ENCODE measurements around the gene RHEB.

RHEB gene

DNA sequence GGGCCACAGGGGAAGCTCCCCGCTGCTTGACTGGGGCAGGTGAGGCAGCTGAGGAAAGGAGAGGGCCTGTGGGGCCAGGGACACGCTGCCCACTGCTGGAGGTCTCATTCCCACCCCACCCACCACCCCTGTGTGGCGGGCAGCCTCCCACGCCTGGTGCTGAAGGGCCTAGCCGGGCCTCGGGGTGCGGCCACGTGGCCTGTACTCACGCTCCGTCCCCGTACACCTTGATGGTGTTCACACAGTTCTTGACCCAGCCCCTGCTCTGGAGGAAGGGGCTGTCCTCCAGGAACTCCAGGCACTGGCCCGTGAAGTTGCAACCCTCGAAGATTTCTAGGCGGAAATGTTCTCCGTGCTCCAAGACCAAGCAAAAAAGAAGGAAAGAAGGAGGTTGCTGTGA, 83.7 kb downstream of the RHEB start:
- H4K20me1 ChIP-seq (ENCODE audit: control insufficient read depth, insufficient read depth, low read depth, low read length): no peaks in the 10 kb centered on the region
- H3K27ac ChIP-seq (ENCODE audit: low read depth, low read length): no peak overlapping the region
- H3K27me3 ChIP-seq (ENCODE audit: control insufficient read depth, low read length): peaks cover 5% of the 10 kb centered on the region; the same call in 1 of the 2 replicates
- no peaks in the 10 kb centered on the region for H3K36me3 ChIP-seq (ENCODE audit: control insufficient read depth, low read length)
- no peaks in the 10 kb centered on the region for H3K9me2 ChIP-seq (replicated peaks; ENCODE audit: control insufficient read depth, low read length)
- H3K4me1 ChIP-seq (ENCODE audit: control insufficient read depth, low read length): peaks cover 7% of the 10 kb centered on the region
- no peaks in the 10 kb centered on the region for H3K9me3 ChIP-seq (ENCODE audit: control insufficient read depth, insufficient read depth, low read length)
- H3F3A ChIP-seq (ENCODE audit: control insufficient read depth, insufficient read depth): no peaks in the 10 kb centered on the region
- TF ChIP-seq EZH2phosphoT487 (IDR thresholded peaks at IDR 0.05; ENCODE audit: borderline replicate concordance, low read length): no peak
- TF ChIP-seq, protein P1, sequence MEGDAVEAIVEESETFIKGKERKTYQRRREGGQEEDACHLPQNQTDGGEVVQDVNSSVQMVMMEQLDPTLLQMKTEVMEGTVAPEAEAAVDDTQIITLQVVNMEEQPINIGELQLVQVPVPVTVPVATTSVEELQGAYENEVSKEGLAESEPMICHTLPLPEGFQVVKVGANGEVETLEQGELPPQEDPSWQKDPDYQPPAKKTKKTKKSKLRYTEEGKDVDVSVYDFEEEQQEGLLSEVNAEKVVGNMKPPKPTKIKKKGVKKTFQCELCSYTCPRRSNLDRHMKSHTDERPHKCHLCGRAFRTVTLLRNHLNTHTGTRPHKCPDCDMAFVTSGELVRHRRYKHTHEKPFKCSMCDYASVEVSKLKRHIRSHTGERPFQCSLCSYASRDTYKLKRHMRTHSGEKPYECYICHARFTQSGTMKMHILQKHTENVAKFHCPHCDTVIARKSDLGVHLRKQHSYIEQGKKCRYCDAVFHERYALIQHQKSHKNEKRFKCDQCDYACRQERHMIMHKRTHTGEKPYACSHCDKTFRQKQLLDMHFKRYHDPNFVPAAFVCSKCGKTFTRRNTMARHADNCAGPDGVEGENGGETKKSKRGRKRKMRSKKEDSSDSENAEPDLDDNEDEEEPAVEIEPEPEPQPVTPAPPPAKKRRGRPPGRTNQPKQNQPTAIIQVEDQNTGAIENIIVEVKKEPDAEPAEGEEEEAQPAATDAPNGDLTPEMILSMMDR (IDR thresholded peaks at IDR 0.05; ENCODE audit: low read depth, low read length, poor library complexity, severe bottlenecking): no peak
- no peak overlapping the region for H3K4me3 ChIP-seq (ENCODE audit: low read length)
- H3K79me2 ChIP-seq (ENCODE audit: control insufficient read depth, low read length): no peaks in the 10 kb centered on the region
- no peak overlapping the region for H3K4me2 ChIP-seq (ENCODE audit: low read length)

DNA sequence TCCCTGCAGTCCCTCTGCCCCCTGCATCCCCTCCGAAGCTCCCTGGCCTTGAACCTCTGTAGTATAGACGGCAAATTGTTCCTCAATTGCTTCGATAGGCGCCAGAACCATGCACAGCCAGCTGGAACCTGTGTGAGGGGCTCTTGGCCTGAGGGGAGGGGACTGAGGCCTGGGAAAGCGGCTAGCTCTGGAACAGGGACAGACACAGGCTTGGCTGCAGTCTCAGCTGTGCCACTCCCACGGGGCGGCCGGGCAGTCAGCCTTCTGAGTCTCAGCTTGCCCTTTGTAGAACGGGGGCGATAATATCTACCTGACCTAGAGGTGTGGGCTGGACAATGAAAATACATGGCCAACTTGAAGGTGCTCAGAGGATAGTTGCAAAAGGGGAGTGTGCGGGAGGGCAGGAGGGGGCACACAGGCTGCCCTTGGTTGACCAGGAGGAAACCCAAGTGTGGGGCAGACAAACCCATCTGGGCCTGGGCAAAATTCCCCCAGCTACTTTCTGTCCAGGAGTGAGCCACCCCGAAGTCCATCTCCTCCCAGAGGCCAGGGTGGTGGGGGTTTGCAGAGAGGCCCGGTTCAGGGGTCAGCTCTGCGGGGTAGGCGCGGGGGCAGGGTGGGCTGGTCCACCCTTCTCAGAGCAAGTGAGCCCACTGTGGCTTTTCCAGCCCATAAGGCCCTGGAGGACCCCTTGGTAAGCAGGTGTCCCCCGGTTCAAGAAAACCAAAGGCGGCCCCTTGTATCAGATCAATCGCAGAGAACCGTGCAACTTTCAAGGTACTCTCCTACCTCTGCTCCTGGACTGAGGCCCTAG, 84.4 kb downstream of the RHEB start:
- Histone ChIP-seq H3K27me3 (ENCODE audit: control insufficient read depth, low read length) (0 out of 2 replicates have a peak, but pooled peaks cover 2% of the 10 kb centered on the region), H3K79me2 (ENCODE audit: control insufficient read depth, low read length) (no peaks in the 10 kb centered on the region), H3F3A (ENCODE audit: control insufficient read depth, insufficient read depth) (no peaks in the 10 kb centered on the region), H4K20me1 (ENCODE audit: control insufficient read depth, insufficient read depth, low read depth, low read length) (no peaks in the 10 kb centered on the region), H3K36me3 (ENCODE audit: control insufficient read depth, low read length) (no peaks in the 10 kb centered on the region), H3K4me1 (ENCODE audit: control insufficient read depth, low read length) (peaks cover 8% of the 10 kb centered on the region), H3K9me3 (ENCODE audit: control insufficient read depth, insufficient read depth, low read length) (no peaks in the 10 kb centered on the region), H3K4me3 (ENCODE audit: low read length) (no peak overlapping the region), H3K9me2 (replicated peaks; ENCODE audit: control insufficient read depth, low read length) (no peaks in the 10 kb centered on the region), H3K27ac (ENCODE audit: low read depth, low read length) (no peak overlapping the region), H3K4me2 (ENCODE audit: low read length) (no peak overlapping the region)
- TF ChIP-seq, protein P1 (IDR thresholded peaks at IDR 0.05; ENCODE audit: low read depth, low read length, poor library complexity, severe bottlenecking): no peak
- TF ChIP-seq EZH2phosphoT487 (IDR thresholded peaks at IDR 0.05; ENCODE audit: borderline replicate concordance, low read length): no peak

DNA sequence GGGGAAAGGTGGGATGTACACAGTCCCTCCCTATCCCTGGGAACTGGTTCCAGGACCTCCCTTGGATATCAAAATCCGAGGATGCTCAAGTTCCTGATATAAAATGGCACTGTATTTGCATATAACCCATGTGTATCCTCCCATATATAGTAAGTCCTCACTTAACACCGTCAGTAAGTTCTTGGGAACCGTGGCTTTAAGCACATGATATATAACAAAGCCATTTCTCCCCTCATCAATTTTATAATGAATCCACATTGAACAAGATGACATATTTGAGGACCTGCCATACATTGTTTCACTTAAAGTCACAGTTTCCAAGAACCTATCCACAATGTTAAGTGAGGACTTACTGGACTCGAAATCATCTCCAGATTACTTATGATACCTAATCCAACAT, 85.1 kb downstream of the RHEB start:
- H3K36me3 ChIP-seq (ENCODE audit: control insufficient read depth, low read length): no peaks in the 10 kb centered on the region
- no peak overlapping the region for H3K4me3 ChIP-seq (ENCODE audit: low read length)
- H4K20me1 ChIP-seq (ENCODE audit: control insufficient read depth, insufficient read depth, low read depth, low read length): no peaks in the 10 kb centered on the region
- no peaks in the 10 kb centered on the region for H3K27me3 ChIP-seq (ENCODE audit: control insufficient read depth, low read length)
- H3K9me3 ChIP-seq (ENCODE audit: control insufficient read depth, insufficient read depth, low read length): no peaks in the 10 kb centered on the region
- no peaks in the 10 kb centered on the region for H3F3A ChIP-seq (ENCODE audit: control insufficient read depth, insufficient read depth)
- no peak for TF ChIP-seq EZH2phosphoT487 (IDR thresholded peaks at IDR 0.05; ENCODE audit: borderline replicate concordance, low read length)
- TF ChIP-seq, protein P1 (IDR thresholded peaks at IDR 0.05; ENCODE audit: low read depth, low read length, poor library complexity, severe bottlenecking): no peak
- H3K27ac ChIP-seq (ENCODE audit: low read depth, low read length): no peak overlapping the region
- H3K4me1 ChIP-seq (ENCODE audit: control insufficient read depth, low read length): peaks cover 16% of the 10 kb centered on the region
- H3K4me2 ChIP-seq (ENCODE audit: low read length): no peak overlapping the region
- no peaks in the 10 kb centered on the region for H3K9me2 ChIP-seq (replicated peaks; ENCODE audit: control insufficient read depth, low read length)
- H3K79me2 ChIP-seq (ENCODE audit: control insufficient read depth, low read length): no peaks in the 10 kb centered on the region
